Neuron (in vitro differentiated cells): Measurements from ENCODE around the gene COL8A2.

Source experiments
- H2AFZ ChIP-seq: one replicate; pipeline ENCODE4 v1.6.1; 2013; ENCODE audit warnings: low read depth, mild to moderate bottlenecking, inconsistent platforms, low read length, moderate library complexity
- H3K27me3 ChIP-seq: one replicate; pipeline ENCODE4 v1.6.1; 2013; ENCODE audit warnings: low read length; ENCODE audit not compliant: insufficient read depth
- H3K36me3 ChIP-seq: one replicate; pipeline ENCODE4 v1.6.1; 2013; ENCODE audit warnings: low read length; ENCODE audit not compliant: insufficient read depth
- H3K4me1 ChIP-seq: one replicate; pipeline ENCODE4 v1.6.1; 2013; ENCODE audit warnings: low read length; ENCODE audit not compliant: insufficient read depth
- H3K4me3 ChIP-seq: 2 replicates; pipeline ENCODE4 v1.5.1; 2013; ENCODE audit warnings: mild to moderate bottlenecking, low read length, moderate library complexity
- H3K9me3 ChIP-seq: one replicate; pipeline ENCODE4 v1.6.1; 2013; ENCODE audit warnings: low read length

Gene COL8A2

GRCh38 chr1:36154335-36154734 is 29.3 kb upstream of the COL8A2 start:
- Histone ChIP-seq H3K4me3 (peak overlapping the region; percentile 90), H2AFZ (no peak overlapping the region), H3K36me3 (peaks cover 3% of the 10 kb centered on the region), H3K27me3 (no peaks in the 10 kb centered on the region), H3K4me1 (peaks cover 46% of the 10 kb centered on the region), H3K9me3 (no peaks in the 10 kb centered on the region)

DNA sequence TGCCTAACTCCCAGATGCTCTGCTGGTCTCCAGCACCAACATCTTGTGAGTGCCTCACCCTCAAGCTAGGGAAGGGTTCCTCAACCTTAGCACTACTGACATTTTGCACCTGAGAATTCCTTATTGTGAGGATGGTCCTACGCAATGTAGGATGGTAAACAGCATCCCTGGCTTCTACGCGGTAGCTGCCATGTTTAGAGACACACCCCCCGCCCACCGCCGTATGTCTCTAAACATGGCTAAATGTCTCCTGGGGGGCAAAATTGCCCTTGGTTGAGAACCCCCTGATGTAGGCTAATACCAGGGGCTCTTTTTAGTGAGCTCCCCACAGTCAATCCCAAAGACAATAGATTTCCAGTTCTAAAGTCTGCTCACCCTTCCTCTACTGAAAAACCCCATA is 28.5 kb upstream of the COL8A2 start:
- H3K27me3 ChIP-seq: no peaks in the 10 kb centered on the region

GRCh38 chr1:36151845-36152203 is 26.8 kb upstream of the COL8A2 start:
- Histone ChIP-seq H3K36me3 (no peaks in the 10 kb centered on the region), H3K4me3 (no peak overlapping the region), H3K27me3 (no peaks in the 10 kb centered on the region), H2AFZ (no peak overlapping the region), H3K9me3 (peaks cover 3% of the 10 kb centered on the region), H3K4me1 (peaks cover 36% of the 10 kb centered on the region)

More for the DNA sequence above, 28.5 kb upstream of the COL8A2 start:
- Histone ChIP-seq H3K4me1 (peaks cover 46% of the 10 kb centered on the region), H3K9me3 (no peaks in the 10 kb centered on the region), H2AFZ (no peak overlapping the region), H3K36me3 (peaks cover 2% of the 10 kb centered on the region), H3K4me3 (no peak overlapping the region)

DNA sequence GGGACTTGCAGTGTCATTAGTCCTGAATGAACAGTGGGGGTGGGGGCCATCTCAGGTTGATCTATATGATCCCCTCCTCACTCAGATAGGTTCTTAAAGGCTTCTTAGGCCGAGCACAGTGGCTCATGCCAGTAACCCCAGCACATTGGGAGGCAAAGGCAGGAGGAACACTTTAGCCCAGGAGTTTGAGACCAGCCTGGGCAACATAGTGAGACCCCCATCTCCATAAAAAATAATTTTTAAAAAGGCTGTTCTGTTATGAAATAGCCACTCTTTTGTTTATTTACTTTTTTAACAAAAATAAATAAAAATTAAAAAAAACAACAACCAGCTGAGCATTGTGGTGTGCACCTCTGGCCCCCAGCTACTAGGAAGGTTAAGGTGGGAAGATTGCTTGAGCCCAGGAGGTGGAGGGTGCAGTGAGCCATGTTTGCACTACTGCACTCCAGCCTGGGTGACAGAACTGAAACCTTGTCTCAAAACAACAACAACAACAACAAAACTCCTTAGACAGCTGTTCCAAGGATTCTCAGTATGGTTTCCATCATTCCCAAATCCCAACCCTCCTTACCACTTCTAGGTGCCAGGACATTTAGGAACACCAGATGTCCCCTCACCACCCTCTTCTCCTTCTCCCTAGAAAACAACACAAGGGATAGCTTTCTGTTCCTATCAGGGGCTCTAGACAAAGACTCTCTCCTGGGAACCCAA is 26.3 kb upstream of the COL8A2 start:
- Histone ChIP-seq H3K9me3 (peaks cover 3% of the 10 kb centered on the region), H3K4me1 (peaks cover 36% of the 10 kb centered on the region), H2AFZ (no peak overlapping the region), H3K27me3 (no peaks in the 10 kb centered on the region), H3K4me3 (peak overlapping the region; percentile 30), H3K36me3 (no peaks in the 10 kb centered on the region)

- H2AFZ ChIP-seq: peak overlapping the region; percentile 11
- no peaks in the 10 kb centered on the region for H3K27me3 ChIP-seq
- H3K9me3 ChIP-seq: peaks cover 3% of the 10 kb centered on the region
- peaks cover 36% of the 10 kb centered on the region for H3K4me1 ChIP-seq
- H3K36me3 ChIP-seq: no peaks in the 10 kb centered on the region
- peak overlapping the region; percentile 30 for H3K4me3 ChIP-seq
These were observed 25.5 kb upstream of the COL8A2 start for GRCh38 chr1:36150296-36151133.

DNA sequence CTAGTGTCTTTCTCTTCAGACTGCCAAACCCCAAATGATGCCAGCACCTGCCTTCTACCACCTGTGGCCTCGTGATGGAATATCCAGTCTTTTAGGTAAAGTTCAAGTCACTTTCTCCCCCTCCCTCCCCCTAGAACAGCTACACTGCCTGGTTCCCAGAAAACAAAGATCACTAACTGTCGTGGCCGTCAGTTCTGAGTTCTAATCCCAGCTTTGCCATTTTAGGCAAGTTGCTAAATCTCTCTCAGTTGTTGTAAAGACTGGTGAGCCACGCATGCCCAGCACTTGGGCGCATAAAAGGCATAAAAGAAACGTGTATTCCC is 24.9 kb upstream of the COL8A2 start:
- peaks cover 34% of the 10 kb centered on the region for H3K4me1 ChIP-seq
- H2AFZ ChIP-seq: no peak overlapping the region
- H3K9me3 ChIP-seq: peaks cover 3% of the 10 kb centered on the region
- H3K4me3 ChIP-seq: peak overlapping the region; percentile 30
- H3K27me3 ChIP-seq: no peaks in the 10 kb centered on the region
- no peaks in the 10 kb centered on the region for H3K36me3 ChIP-seq

DNA sequence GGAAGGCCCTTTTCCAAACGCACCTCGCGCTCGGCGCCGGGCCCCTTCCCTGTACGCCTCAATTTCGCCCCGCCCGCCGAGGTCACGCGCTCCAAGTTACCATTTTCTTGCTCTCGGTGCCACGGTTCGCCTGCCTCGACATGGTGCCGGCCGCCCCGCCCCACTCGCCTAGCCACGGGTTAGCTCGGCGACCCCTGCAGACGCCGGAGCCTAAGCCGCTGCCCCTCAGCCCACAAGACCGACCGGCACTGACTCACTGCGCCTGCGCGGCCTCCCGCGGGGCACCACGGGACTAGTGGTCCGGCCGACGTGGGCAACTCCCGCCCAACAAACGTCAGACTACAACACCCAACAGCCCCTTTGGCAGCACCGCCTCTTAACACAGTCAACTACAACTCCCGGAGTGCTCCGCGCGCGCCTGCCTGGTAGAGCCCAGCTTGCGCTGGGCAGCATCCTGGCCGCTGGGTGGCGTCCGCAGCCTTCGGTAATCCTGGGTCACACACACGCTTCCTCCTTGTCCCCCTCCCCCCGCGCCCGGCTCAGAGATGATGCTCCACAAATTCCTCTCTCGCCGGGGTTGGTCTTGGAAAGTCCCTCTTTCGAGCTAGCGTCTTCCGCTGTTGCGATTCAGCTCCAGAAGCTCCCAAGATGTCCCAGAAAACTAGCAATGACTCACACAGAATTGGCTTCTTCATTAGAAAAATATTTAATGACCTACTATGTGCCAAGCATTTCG is 24.4 kb upstream of the COL8A2 start, which contains the start of gene TRAPPC3:
TSS of gene TRAPPC3 (minus strand) at position 250 of the 736 bp plus-strand sequence. CDS start at position 142, 108 bp downstream.
- Histone ChIP-seq H2AFZ (peak within 1 kb of the TSS; percentile 52), H3K36me3 (no peaks in the 10 kb centered on the region), H3K4me3 (peak within 1 kb of the TSS; percentile 75), H3K4me1 (peaks cover 29% of the 10 kb centered on the region), H3K27me3 (no peaks in the 10 kb centered on the region), H3K9me3 (peaks cover 3% of the 10 kb centered on the region)

DNA sequence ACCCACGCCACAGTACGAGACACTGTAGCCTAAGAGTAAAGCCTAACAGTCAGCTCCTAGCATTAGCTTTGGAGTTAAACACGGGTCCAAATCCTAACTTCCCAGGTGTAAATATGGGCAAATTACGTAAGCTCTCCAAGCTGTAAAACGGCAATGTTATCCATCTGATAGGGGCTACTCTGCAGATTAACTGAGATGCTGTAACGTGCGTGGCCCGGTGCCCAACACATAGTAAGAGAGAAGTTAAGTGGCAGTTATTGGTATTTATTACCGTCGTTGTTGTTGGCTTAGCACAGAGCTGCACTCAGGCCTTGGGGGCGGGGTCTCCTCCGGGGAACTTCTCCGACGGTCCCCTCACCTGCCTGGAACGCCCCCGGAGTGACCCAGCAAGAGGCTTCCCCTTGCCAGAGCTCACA is 23.8 kb upstream of the COL8A2 start:
- no peaks in the 10 kb centered on the region for H3K36me3 ChIP-seq
- H3K4me1 ChIP-seq: peaks cover 26% of the 10 kb centered on the region
- H2AFZ ChIP-seq: peak overlapping the region; percentile 52
- peak overlapping the region; percentile 75 for H3K4me3 ChIP-seq
- no peaks in the 10 kb centered on the region for H3K27me3 ChIP-seq
- H3K9me3 ChIP-seq: peaks cover 3% of the 10 kb centered on the region

DNA sequence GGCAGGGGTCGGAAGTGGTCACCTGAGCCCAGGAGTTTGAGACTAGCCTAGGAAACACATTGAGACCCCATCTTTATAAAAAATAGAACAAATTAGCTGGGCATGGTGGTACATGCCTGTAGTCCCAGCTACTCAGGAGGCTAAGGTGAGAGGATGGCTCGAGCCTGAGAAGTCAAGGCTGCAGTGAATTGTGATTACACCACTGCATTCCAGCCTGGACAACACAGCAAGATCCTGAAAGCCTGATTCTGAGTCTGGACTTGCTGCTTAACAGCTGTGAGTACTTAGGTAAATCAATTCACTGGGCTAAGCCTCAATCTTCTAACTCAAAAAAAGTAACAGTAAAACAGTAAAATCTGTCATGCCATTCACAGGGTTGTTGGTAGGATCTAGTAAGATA is 19.4 kb upstream of the COL8A2 start:
- no peak overlapping the region for H3K4me3 ChIP-seq
- H3K4me1 ChIP-seq: peaks cover 5% of the 10 kb centered on the region
- H3K9me3 ChIP-seq: peaks cover 3% of the 10 kb centered on the region
- no peak overlapping the region for H2AFZ ChIP-seq
- no peaks in the 10 kb centered on the region for H3K36me3 ChIP-seq
- H3K27me3 ChIP-seq: no peaks in the 10 kb centered on the region

GRCh38 chr1:36143424-36143823 is 18.4 kb upstream of the COL8A2 start:
- Histone ChIP-seq H3K27me3 (no peaks in the 10 kb centered on the region), H3K36me3 (peaks cover under 1% of the 10 kb centered on the region), H3K4me3 (no peak overlapping the region), H2AFZ (no peak overlapping the region), H3K4me1 (peaks cover 1% of the 10 kb centered on the region), H3K9me3 (peaks cover 3% of the 10 kb centered on the region)

DNA sequence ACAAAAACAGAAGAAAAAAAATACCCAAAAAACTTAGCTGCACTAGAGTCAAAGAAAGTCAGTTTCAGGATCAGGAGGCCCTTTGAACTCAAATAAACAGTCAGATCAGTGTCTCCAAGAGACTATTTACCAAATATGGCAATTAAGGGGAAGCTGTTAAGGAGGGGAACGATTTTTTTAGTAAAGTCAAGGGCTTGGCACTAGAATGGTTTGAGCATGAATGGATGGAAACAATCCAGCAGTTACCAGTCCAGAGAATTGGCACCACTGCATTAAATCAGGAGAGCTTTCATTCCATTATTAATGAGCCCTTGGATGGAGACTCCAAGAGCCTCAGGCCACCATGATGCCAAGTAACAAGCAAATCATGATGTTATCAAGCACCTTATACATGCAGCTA is 17.1 kb upstream of the COL8A2 start:
- H2AFZ ChIP-seq: no peak overlapping the region
- H3K27me3 ChIP-seq: no peaks in the 10 kb centered on the region
- no peaks in the 10 kb centered on the region for H3K9me3 ChIP-seq
- H3K4me3 ChIP-seq: no peak overlapping the region
- peaks cover 9% of the 10 kb centered on the region for H3K36me3 ChIP-seq
- H3K4me1 ChIP-seq: no peaks in the 10 kb centered on the region

- H3K27me3 ChIP-seq: no peaks in the 10 kb centered on the region
- H3K36me3 ChIP-seq: peaks cover 18% of the 10 kb centered on the region
- H3K9me3 ChIP-seq: no peaks in the 10 kb centered on the region
- no peak overlapping the region for H3K4me3 ChIP-seq
- no peaks in the 10 kb centered on the region for H3K4me1 ChIP-seq
- H2AFZ ChIP-seq: no peak overlapping the region
These were observed 14.5 kb upstream of the COL8A2 start for GRCh38 chr1:36139521-36139920.

- Histone ChIP-seq H3K4me3 (no peak overlapping the region), H3K9me3 (no peaks in the 10 kb centered on the region), H3K27me3 (no peaks in the 10 kb centered on the region), H3K4me1 (peaks cover 5% of the 10 kb centered on the region), H2AFZ (no peak overlapping the region), H3K36me3 (peaks cover 18% of the 10 kb centered on the region)
These were observed 12.8 kb upstream of the COL8A2 start for GRCh38 chr1:36137776-36138175.
